Measurements from ENCODE around the gene ALDH18A1.

- TF ChIP-seq CTCF (IDR thresholded peaks at IDR 0.05) (no peak), POLR2A (IDR thresholded peaks at IDR 0.05) (no peak)
These were observed 2.6 kb downstream of the ALDH18A1 start for GRCh38 chr10:95653895-95654294.

All from ovary (tissue), 3 donors.